ENCODE results near the gene LSAMP. TPM values are rescaled to one million over a fixed set of nuclear protein-coding genes. Genes with fewer than 3 reads are reported as not detected.

Gene LSAMP
- total RNA-seq, 1 experiment from 2014 or later, result 0.15 TPM

DNA sequence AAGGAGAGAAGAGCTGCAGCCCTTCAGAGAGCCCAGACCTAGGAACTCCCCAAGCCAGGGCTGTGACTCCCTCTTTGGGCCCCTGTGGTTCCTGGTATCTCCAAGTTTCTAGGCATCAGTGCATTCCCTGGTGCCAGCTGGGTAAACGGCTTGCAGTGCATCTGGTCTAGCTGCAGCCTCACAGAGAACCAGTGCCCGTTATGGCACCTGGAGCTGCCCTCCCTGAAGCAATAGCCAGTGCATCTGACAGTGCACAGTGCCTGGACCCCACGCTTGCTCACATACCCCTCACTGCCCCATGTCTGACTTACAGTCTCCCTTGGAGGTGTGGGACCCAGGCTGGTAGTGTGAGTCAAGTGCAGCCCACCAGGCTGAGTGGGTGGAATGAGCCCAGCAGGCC, 52.1 kb downstream of the LSAMP start:
- ChIA-PET POLR2A (ENCODE audit: unreplicated experiment) (no interaction called here), CTCF (no interaction called here)
- ATAC-seq (no peak), DNase-seq (no peak)
- Histone ChIP-seq H3K4me1 (ENCODE audit: insufficient read depth, low read length) (no peaks in the 10 kb centered on the region), H3K9ac (ENCODE audit: low read length) (no peak overlapping the region), H3K27me3 (ENCODE audit: low read length) (no peaks in the 10 kb centered on the region), H3K4me2 (ENCODE audit: low read length) (no peak overlapping the region), H3K4me3 (ENCODE audit: low read length) (no peak overlapping the region), H3K79me2 (ENCODE audit: low read length) (no peaks in the 10 kb centered on the region), H3F3A (ENCODE audit: low read length, unreplicated experiment) (no peaks in the 10 kb centered on the region), H4K20me1 (ENCODE audit: low read length) (no peaks in the 10 kb centered on the region), H3K9me3 (ENCODE audit: low read length) (0 out of 2 replicates have a peak, but pooled peaks cover 4% of the 10 kb centered on the region), H2AFZ (ENCODE audit: low read length) (no peak overlapping the region), H3K36me3 (ENCODE audit: low read depth, low read length) (no peaks in the 10 kb centered on the region), H3K27ac (ENCODE audit: low read length) (no peak overlapping the region), H3K9me2 (replicated peaks; ENCODE audit: low read length) (no peaks in the 10 kb centered on the region)
- intact Hi-C loops (cut with micrococcal nuclease), result no loop called here
- TF ChIP-seq, protein P1, sequence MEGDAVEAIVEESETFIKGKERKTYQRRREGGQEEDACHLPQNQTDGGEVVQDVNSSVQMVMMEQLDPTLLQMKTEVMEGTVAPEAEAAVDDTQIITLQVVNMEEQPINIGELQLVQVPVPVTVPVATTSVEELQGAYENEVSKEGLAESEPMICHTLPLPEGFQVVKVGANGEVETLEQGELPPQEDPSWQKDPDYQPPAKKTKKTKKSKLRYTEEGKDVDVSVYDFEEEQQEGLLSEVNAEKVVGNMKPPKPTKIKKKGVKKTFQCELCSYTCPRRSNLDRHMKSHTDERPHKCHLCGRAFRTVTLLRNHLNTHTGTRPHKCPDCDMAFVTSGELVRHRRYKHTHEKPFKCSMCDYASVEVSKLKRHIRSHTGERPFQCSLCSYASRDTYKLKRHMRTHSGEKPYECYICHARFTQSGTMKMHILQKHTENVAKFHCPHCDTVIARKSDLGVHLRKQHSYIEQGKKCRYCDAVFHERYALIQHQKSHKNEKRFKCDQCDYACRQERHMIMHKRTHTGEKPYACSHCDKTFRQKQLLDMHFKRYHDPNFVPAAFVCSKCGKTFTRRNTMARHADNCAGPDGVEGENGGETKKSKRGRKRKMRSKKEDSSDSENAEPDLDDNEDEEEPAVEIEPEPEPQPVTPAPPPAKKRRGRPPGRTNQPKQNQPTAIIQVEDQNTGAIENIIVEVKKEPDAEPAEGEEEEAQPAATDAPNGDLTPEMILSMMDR (conservative IDR thresholded peaks at IDR 0.05; ENCODE audit: low read depth, low read length), result no peak
- no peak for TF ChIP-seq EZH2 (IDR thresholded peaks at IDR 0.05; ENCODE audit: low read length, unreplicated experiment)
- TF ChIP-seq EZH2phosphoT487 (IDR thresholded peaks at IDR 0.05; ENCODE audit: borderline replicate concordance, low read length), result no peak
- BruUV-seq (replicated peaks), result no TSS peak

DNA sequence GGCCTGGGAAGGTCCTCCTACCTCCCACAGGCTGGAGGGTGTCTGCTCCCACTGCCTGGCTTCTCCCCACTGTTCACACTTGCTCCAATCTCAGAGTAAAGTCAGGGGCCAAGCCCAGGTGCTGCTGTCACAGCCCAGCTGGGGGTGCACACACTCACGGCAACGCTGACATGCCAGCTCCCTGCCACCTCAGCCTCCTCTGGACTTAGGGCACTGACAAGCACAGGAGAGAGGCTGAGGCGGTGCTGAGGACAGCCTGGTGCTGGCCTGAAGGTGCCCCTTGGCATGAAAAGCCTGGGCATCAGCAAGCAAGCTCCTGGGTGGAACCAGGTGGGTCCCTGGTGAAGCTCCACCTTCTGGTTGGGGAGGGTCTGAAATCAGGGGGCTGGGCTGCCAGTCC, 53.0 kb downstream of the LSAMP start:
- no peaks in the 10 kb centered on the region for H4K20me1 ChIP-seq (ENCODE audit: low read length)
- H3K4me3 ChIP-seq (ENCODE audit: low read length), result no peak overlapping the region
- H2AFZ ChIP-seq (ENCODE audit: low read length), result no peak overlapping the region
- no peaks in the 10 kb centered on the region for H3K9me2 ChIP-seq (replicated peaks; ENCODE audit: low read length)
- no peak for ATAC-seq
- CTCF ChIA-PET, result no interaction called here
- POLR2A ChIA-PET (ENCODE audit: unreplicated experiment), result no interaction called here
- BruUV-seq (replicated peaks), result no TSS peak
- DNase-seq, result no peak
- H3K27ac ChIP-seq (ENCODE audit: low read length), result no peak overlapping the region
- no peak overlapping the region for H3K9ac ChIP-seq (ENCODE audit: low read length)
- no peak for TF ChIP-seq EZH2phosphoT487 (IDR thresholded peaks at IDR 0.05; ENCODE audit: borderline replicate concordance, low read length)
- TF ChIP-seq, protein P1 (conservative IDR thresholded peaks at IDR 0.05; ENCODE audit: low read depth, low read length), result no peak
- TF ChIP-seq EZH2 (IDR thresholded peaks at IDR 0.05; ENCODE audit: low read length, unreplicated experiment), result no peak
- H3K36me3 ChIP-seq (ENCODE audit: low read depth, low read length), result no peaks in the 10 kb centered on the region
- H3K27me3 ChIP-seq (ENCODE audit: low read length), result no peaks in the 10 kb centered on the region
- no peaks in the 10 kb centered on the region for H3K4me1 ChIP-seq (ENCODE audit: insufficient read depth, low read length)
- H3K79me2 ChIP-seq (ENCODE audit: low read length), result no peaks in the 10 kb centered on the region
- H3K9me3 ChIP-seq (ENCODE audit: low read length), result 0 out of 2 replicates have a peak, but pooled peaks cover 4% of the 10 kb centered on the region
- H3F3A ChIP-seq (ENCODE audit: low read length, unreplicated experiment), result no peaks in the 10 kb centered on the region
- H3K4me2 ChIP-seq (ENCODE audit: low read length), result no peak overlapping the region
- intact Hi-C loops (cut with micrococcal nuclease), result no loop called here

DNA sequence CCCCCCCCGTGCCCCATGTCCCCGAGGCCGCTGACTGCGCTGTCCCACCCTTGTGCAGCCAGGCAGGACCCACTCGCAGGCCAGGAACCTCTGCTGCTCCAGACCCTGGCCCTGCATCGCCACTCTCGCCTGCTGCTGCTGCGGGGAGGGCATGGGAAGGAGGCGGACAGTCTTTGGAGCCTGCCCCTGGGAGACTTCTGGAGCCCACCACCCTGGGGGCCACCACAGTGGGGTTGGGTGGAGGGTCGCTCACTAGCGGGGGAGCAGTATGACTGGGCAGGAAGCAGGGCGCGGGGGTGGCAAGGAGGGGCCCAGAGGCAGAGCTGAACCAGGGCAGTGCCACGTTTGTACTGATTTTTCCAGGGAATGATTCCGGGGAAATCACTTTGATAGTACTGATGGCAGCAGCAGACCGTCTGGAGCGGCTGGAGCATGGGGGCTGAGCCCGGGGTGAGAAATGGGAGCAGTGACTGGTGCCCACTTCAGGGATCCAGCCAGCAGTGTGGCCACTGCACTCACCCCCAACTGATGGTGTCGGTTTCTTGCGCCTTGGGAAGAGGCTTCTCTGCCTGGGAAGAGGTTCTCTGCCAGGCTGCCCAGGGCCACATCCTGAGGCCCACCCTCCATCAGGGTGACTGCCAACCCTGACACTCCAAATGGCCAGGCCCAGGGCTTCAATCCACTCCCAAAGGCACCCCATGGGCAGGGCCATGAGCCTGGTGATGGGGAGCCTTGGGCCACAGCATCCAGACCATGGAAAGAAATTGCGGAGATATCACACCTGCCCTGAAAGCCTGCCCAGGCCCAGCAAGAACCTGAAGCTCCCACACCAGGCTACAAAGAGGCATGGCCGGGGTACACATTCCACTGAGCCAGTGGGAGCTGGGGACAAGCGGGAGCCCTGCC, 53.7 kb downstream of the LSAMP start:
- H3K4me1 ChIP-seq (ENCODE audit: insufficient read depth, low read length), result no peaks in the 10 kb centered on the region
- POLR2A ChIA-PET (ENCODE audit: unreplicated experiment), result no interaction called here
- no peak for DNase-seq
- TF ChIP-seq EZH2phosphoT487 (IDR thresholded peaks at IDR 0.05; ENCODE audit: borderline replicate concordance, low read length) (no peak), EZH2 (IDR thresholded peaks at IDR 0.05; ENCODE audit: low read length, unreplicated experiment) (no peak)
- TF ChIP-seq, protein P1 (conservative IDR thresholded peaks at IDR 0.05; ENCODE audit: low read depth, low read length), result no peak
- BruUV-seq (replicated peaks), result no TSS peak
- no peaks in the 10 kb centered on the region for H3K27me3 ChIP-seq (ENCODE audit: low read length)
- no peaks in the 10 kb centered on the region for H3F3A ChIP-seq (ENCODE audit: low read length, unreplicated experiment)
- H3K9ac ChIP-seq (ENCODE audit: low read length), result no peak overlapping the region
- no peak overlapping the region for H3K4me2 ChIP-seq (ENCODE audit: low read length)
- H3K79me2 ChIP-seq (ENCODE audit: low read length), result no peaks in the 10 kb centered on the region
- H3K36me3 ChIP-seq (ENCODE audit: low read depth, low read length), result no peaks in the 10 kb centered on the region
- H2AFZ ChIP-seq (ENCODE audit: low read length), result no peak overlapping the region
- CTCF ChIA-PET, result no interaction called here
- no peaks in the 10 kb centered on the region for H4K20me1 ChIP-seq (ENCODE audit: low read length)
- H3K27ac ChIP-seq (ENCODE audit: low read length), result no peak overlapping the region
- intact Hi-C loops (cut with micrococcal nuclease), result no loop called here
- ATAC-seq, result no peak
- 0 out of 2 replicates have a peak, but pooled peaks cover 4% of the 10 kb centered on the region for H3K9me3 ChIP-seq (ENCODE audit: low read length)
- H3K9me2 ChIP-seq (replicated peaks; ENCODE audit: low read length), result no peaks in the 10 kb centered on the region
- H3K4me3 ChIP-seq (ENCODE audit: low read length), result no peak overlapping the region

Measured in PC-3 (cell line).